NCI-H2081 (cell line): ENCODE data around the gene SPNS3.

Source experiments
- DNase-seq, 2 experiments: peaks; one replicate each; lab custom pipeline; 2025; lab: John Stamatoyannopoulos, UW

Gene SPNS3

DNA sequence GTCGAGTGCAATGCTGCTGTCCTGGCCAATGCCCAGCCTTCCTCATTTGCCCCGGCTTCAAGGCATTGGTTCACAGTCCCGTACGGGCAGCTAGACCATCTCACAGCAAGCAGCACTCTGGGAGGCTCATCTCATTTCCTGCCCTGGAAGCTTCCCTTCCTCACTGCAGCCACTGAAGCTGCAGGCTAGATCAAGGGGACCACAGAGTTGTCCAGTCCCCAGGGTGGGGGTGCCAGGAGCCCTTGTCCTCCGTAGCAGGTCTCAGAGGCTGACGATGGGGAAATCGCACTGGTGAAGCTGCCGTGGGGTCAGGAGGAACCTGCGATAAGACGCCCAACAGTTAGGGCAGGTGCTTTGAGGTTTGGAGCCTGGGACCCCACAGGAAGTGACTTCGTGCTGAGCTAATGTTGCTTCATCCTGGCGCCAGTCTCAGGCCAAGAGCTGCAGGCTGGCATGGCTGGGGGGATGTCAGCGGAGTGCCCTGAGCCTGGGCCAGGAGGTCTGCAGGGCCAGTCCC lies at the start of gene SPNS3:
SPNS3 (plus strand) TSS at position 426 of the 517 bp plus-strand sequence; CDS start at position 454, 28 bp downstream.
- DNase-seq, result no peak

GRCh38 chr17:4386406-4386805 lies 47.3 kb upstream of the SPNS3 start:
- DNase-seq, result no peak

DNA sequence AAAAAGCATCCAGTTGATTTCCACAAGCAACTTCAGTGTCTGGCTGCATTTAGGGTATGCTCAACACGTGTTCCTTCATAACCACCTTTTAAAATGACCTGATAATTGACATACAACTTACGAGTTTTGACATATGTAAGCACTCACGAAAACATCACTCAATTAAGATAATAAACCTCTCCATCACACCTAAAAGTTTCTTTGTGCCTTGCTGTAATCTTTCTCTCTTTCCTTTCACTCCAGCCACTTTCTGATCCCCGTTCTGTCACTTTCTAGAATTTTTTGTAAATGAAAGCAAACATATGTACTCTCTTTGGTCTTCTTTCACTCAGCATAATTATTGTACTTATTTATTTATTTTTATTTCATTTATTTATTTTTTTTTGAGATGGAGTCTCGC lies 46.6 kb upstream of the SPNS3 start:
- no peak for DNase-seq

DNA sequence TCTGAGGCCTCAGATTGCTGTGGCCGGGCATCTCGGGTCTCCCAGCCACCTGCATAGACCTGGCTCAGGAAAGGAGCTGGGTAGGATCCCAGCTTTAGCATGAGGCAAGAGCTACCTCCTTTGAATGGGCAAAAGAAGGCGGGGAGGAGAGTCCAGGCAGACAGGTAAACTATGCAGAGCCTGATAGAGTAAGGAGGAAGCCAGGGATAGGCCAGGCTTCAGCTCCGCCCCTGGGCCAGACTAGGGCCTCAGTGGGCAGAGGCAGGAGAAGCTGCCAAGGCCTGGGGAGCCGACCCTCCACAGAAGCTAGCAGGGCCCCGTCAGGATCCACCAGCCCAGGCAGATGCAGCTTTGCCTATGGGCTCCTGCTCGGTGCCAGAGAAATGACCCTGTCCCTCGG lies 44.7 kb upstream of the SPNS3 start:
- no peak for DNase-seq

DNA sequence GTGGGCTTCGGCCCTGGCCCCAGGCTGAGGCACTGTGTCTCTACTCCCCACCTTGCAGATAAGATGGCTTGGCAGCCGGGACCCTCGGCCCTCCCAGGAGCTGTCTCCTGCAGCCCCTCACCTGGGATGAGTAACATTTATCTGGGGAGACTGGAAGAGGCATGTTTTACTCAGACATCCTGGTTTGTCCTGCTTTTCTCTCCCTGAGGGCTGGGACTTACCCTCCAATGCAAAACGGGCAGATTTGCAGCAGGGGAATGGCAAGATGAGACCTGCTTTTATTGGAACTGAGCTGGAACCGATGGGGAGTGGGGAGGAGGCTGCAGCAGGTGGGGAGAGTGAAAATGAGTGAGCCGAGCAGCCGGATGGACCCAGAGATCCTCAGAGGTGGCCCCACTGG lies 39.9 kb upstream of the SPNS3 start:
- no peak for DNase-seq

GRCh38 chr17:4394208-4395110 lies 39.3 kb upstream of the SPNS3 start:
- no peak for DNase-seq

- no peak for DNase-seq
Observed at GRCh38 chr17:4395111-4395478, 38.6 kb upstream of the SPNS3 start.

- no peak for DNase-seq
Observed at GRCh38 chr17:4397840-4398239, 35.9 kb upstream of the SPNS3 start.

DNA sequence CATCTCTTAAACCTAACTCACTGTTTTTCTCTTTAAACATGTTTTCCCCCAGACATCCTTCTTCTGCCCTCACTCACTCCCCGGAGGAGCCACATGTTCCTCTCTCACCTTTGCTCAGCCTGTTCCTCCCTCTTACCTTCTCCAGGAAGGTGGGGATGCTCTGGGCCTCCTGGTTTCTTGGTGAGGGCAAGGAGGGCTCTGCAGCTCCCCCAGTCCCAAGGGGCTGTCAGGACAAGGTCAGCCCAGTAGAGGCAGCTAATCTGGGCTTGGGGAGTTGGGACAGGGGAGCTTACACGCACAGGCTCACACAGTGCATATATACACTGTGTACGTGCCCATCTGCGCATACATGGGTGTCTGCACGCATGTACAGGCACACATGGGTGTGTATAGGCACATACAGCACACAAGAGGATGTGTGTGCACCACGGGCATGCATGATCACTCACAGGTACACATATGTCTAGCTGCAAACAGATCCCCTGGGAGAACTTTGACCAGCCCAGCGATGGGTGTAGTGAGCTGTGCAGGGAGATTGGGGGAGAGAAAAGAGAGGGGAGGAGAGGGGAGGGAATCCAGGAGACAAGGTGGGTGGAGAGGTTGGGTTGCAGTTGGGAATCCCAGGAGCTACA lies 28.6 kb upstream of the SPNS3 start:
- no peak for DNase-seq

DNA sequence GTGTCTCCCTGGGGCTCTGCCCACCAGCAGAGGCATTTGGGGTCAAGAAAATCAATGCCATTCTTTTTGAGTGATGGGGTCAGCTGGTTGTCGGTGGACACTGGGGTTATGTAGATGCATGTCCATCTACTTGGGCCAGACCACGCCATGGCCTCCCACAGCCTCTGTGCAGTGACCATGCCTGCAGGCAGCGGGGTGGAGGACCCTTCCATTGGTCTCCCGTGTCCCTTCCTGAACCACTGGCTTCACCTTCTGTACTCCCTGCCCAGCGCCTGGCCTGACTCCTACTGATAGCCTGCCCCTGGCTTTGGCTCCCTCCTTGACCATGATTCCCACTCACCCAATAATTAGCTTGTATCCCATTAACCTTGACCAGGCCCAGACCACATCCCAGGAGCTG lies 28.0 kb upstream of the SPNS3 start:
- DNase-seq, result no peak

DNA sequence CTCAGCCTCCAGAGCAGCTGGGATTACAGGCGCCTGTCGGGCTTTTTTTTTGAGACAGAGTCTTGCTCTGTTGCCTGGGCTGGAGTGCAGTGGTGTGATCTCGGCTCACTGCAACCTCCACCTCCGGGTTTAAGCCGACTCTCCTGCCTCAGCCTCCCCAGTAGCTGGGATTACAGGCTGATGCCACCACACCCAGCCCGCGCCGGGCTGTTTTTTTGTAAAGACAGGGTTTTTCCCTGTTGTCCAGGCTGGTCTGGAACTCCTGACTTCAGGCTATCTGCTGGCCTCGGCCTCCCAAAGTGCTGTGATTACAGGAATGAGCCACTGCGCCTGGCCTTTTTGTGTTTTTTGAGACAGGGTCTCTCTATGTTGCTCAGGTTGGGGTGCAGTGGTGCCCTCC lies 27.4 kb upstream of the SPNS3 start:
- no peak for DNase-seq

- no peak for DNase-seq
Observed at GRCh38 chr17:4407216-4407615, 26.5 kb upstream of the SPNS3 start.

GRCh38 chr17:4407851-4408250 lies 25.9 kb upstream of the SPNS3 start:
- DNase-seq, result no peak

GRCh38 chr17:4409659-4410058 lies 24.1 kb upstream of the SPNS3 start:
- DNase-seq, result no peak

GRCh38 chr17:4411201-4411600 lies 22.5 kb upstream of the SPNS3 start:
- DNase-seq, result no peak

DNA sequence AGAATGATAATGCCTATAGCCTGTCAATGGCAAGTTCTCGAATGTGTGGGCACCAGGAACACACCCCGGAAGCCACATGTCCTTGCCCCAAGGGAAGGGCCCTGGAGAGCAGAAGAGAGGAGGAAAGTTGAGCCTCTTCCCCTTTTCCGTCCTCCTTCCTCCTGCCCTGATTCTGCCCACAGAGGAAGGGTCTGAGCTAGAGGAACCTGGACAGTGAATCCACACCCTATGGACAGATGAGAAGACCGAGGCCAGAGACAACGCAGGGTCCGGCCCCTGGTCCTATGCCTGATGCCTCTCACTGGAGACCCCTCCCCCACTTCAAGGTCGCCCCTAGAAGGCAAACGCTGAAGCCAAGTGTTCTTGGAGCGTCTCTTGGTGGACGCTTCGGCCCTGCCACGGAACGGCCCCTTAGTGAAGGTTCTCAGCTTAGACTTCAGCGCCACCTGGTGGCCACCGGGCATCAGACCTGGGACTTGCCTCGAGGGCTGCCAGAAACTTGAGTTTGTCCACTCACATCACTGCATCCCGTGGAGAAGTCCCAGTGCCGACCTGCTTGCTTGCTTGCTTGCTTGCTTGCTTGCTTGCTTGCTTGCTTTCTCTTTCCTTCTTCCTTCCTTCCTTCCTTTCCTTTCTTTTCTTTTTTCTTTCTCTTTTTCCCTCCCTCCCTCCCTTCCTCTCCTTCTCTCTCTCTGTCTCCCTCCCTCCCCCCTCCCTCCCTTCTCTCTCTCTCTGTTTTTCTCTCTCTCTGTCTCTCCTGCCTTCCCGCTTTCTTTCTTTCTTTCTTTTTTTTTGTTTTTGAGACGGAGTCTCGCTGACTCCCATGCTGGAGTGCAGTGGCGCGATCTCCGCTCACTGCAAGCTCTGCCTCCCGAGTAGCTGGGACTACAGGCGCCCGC lies 20.6 kb upstream of the SPNS3 start:
- peak; percentile 75 to 79 for DNase-seq

DNA sequence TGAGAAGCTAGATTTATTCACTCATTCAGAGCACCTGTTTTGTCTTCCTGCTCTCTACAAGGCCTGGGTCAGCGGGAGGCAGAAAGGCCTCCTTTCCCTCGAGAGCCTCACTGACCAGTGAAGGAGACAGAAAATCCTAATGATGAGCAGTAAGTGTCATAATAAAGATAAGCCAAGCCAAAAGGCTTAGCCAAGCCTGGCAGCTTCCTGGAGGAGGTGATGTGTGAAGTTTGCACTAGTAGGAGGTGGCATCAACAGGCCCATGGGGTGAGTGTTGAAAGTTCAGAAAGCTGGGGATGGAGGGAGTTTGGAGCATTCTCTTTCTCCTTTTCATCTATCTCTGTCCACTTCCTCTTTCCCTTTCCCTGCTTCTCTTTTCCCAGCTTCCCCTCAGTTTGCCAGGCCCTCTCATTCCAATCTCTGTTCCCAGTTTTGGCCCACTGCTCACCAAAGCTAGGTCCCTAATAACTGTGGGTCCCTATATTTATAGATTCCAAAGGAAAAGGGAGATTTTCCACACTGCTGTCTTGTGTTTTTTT lies 16.5 kb upstream of the SPNS3 start:
- DNase-seq, result no peak

DNA sequence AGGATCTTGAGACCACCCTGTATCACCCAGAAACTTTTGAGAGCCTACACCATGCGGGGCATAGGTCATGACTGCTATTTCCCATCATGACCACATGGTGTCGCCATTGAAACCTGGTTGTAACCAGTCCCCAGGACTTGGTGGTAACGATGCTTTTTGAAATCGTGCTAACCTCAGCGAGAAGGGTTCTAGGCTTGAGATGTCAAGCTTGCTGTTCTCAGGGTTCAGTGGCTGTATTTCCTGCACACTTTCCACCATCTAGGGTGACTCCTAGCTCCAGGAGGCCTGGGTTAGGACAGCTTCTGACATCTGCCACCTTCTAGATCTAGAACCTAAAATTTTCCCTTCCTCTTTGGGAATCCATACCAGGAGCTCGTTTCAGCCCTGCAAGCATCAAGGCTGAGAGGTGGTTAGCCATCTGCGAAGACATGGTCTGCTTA lies 13.0 kb upstream of the SPNS3 start:
- DNase-seq, result peak; percentile 52 to 59

DNA sequence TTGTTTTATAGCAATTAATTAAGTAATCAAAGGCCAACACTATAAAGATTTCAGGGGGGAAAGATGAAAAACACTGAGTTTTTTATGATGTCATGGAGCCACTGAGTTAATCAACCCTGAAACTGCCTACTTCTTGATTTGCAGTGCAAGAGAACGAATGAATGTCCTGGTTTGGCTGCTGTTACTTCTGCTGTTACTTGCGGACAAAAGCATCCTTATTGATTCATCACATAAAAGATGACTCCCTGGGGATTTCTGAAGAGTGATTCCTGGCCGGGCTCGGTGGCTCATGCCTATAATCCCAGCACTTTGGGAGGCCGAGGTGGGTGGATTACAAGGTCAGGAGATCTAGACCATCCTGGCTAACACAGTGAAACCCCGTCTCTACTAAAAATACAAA lies 10.9 kb upstream of the SPNS3 start:
- no peak for DNase-seq

DNA sequence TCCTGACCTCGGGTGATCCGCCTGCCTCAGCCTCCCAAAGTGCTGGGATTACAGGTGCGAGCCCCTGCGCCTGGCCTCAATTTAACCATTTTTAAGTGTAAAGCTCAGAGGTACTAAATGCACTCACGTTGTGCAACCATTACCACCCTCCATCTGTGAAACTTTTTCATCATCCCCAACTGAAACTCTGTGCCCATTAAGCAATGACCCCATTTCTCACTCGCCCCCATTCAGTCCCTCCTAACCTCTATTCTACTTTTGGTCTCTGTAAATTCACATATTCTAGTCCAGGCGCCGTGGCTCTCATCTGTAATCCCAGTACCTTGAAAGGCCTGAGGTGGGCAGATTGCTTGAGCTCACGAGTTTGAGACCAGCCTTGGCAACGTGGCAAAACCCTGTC lies 8.3 kb upstream of the SPNS3 start:
- DNase-seq, result no peak

DNA sequence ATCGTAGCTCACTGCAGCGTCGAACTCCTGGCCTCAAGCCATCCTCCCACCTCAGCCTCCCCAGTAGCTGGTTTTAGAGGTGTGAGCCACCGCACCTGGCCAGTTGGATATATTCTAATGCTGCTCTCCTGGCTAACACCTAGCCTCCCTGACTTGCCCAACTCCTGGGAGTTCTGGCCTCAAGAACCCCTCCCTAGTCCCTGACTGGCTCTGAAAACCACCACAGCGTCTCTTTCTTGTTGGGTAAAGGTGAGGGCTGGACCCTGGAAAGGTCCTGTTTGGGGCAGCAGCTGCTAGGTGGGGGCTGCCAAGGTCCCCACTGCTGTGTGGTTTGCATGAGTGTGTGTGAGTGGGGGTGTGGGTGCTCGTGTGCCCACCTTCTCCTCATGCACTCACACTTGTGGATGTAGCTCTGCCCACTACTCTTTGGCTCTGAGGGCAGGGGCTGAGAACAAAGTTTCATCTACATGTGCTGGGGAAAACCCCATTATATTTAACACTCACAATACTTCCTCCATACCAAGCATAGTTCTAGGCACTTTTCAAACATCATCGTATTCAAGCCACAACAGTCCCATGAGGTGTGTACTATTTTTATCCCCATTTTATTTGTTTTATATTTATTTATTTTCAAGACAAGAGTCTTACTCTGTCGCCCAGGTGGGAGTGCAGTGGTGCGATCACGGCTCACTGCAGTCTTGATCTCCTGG lies 7.1 kb upstream of the SPNS3 start:
- DNase-seq, result no peak
